HUES6 (cell line): ENCODE data around the gene TRPT1.

Experiments
- H3K27ac ChIP-seq: 2 replicates; pipeline ENCODE4 v1.7.0; 2013; ENCODE audit warnings: low read depth, mild to moderate bottlenecking, low read length, inconsistent platforms
- H3K27me3 ChIP-seq: 2 replicates; pipeline ENCODE4 v1.6.1; 2013; ENCODE audit warnings: low read length; ENCODE audit not compliant: control insufficient read depth, insufficient read depth
- H3K36me3 ChIP-seq: 2 replicates; pipeline ENCODE4 v1.6.1; 2013; ENCODE audit warnings: low read length; ENCODE audit not compliant: control insufficient read depth, insufficient read depth
- H3K4me1 ChIP-seq: 2 replicates; pipeline ENCODE4 v1.6.1; 2013; ENCODE audit warnings: low read length; ENCODE audit not compliant: control insufficient read depth, insufficient read depth
- H3K4me3 ChIP-seq: 2 replicates; pipeline ENCODE4 v1.5.1; 2013; ENCODE audit warnings: low read depth, low read length
- H3K9ac ChIP-seq: one replicate; pipeline ENCODE4 v1.6.1; 2013; ENCODE audit warnings: mild to moderate bottlenecking, low read length
- H3K9me3 ChIP-seq: 2 replicates; pipeline ENCODE4 v1.6.1; 2013; ENCODE audit warnings: low read depth, low read length; ENCODE audit not compliant: control insufficient read depth, insufficient read depth

Gene TRPT1

DNA sequence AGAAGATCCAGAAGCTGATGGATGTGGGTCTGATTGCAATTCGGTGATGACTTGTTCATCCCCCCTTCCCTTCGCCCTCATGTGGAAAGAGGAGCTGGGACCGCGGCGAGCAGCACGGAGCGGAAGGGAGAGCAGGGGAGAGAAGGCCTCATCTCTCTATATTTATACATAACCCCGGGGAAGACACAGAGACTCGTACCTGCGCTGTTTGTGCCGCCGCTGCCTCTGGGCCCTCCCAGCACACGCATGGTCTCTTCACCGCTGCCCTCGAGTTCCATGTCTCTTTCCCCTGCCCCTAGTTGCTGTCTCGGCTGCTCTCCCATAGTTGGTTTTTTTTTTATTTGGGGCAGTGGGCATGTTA, 21.9 kb downstream of the TRPT1 start:
- Histone ChIP-seq H3K27ac (no peak overlapping the region), H3K27me3 (no peaks in the 10 kb centered on the region)

DNA sequence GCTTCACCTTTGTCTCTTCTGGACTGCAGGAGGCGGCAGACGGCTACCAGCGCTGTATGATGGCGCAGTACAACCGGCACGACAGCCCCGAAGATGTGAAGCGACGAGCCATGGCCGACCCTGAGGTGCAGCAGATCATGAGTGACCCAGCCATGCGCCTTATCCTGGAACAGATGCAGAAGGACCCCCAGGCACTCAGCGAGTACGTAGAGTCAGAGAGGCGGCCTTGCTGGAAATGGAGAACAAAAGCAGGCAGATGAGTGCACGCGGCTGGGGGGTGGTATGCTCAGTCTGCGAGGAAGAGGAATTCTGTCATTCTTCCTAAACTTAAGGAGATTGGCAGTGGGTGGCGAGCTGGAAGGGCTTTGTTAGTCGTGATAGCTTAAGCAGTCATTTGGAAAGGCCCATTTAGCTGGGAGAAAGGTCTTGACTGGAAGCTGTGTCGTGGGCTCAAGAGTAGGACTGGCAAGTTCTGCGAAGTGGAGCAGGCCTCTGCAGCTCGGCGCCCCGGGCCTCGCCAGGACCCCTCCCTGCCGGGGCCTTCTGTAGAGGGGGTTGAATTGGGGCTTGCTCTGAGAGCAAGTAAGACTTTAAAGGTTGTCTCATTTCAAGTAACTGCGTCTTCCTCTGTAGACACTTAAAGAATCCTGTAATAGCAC, 22.4 kb downstream of the TRPT1 start:
- no peak overlapping the region for H3K9ac ChIP-seq
- H3K9me3 ChIP-seq, result no peaks in the 10 kb centered on the region
- H3K4me1 ChIP-seq, result peaks cover 8% of the 10 kb centered on the region; the same call in 1 of the 2 replicates
- H3K27ac ChIP-seq, result no peak overlapping the region
- no peaks in the 10 kb centered on the region for H3K27me3 ChIP-seq
- H3K4me3 ChIP-seq, result no peak overlapping the region
- peaks cover 94% of the 10 kb centered on the region for H3K36me3 ChIP-seq

More for the DNA sequence above, 21.9 kb downstream of the TRPT1 start:
- Histone ChIP-seq H3K36me3 (peaks cover 90% of the 10 kb centered on the region), H3K4me1 (peaks cover 8% of the 10 kb centered on the region; the same call in 1 of the 2 replicates), H3K9me3 (no peaks in the 10 kb centered on the region), H3K9ac (no peak overlapping the region), H3K4me3 (no peak overlapping the region)

DNA sequence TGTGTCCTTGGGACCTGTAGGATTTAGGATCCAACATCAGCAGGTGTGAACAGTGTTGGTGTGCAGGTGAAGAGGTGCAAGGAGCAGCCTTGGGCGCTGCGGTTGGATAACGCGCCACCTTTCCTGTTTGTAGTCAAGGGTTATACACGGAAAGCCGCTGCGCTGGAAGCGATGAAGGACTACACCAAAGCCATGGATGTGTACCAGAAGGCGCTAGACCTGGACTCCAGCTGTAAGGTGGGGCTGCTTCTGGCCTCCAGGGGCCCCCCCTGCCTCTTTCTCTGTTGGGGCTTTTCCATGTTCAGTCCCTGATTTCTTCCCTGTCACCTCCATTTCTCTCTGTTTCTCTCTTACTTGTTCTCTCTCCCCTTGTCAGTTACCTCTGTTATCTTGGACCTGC, 23.0 kb downstream of the TRPT1 start:
- Histone ChIP-seq H3K9me3 (no peaks in the 10 kb centered on the region), H3K27ac (no peak overlapping the region), H3K27me3 (no peaks in the 10 kb centered on the region), H3K4me3 (no peak overlapping the region), H3K9ac (no peak overlapping the region), H3K36me3 (peaks cover 94% of the 10 kb centered on the region), H3K4me1 (peaks cover 8% of the 10 kb centered on the region; the same call in 1 of the 2 replicates)

DNA sequence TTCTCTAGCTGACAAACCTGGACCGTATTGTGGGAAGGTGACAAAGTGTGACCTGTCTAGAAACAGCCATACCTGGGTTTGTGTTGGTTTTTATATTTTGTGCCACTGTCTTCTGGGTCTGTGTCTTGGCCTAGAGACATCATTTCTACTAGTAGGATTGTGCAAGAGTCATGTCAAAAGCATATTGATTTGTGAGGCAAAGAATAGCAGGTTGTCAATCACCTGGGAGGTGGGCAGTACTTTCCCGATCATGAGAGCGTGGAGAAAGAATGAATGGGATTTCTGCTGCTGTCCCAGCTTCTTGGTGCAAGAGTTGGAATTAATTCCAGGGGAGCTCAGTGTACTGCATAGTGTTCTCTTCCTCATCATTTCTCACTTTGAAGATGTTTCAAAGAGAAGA, 24.4 kb downstream of the TRPT1 start:
- H3K9me3 ChIP-seq, result no peaks in the 10 kb centered on the region
- no peaks in the 10 kb centered on the region; the same call in 1 of the 2 replicates for H3K4me1 ChIP-seq
- no peak overlapping the region for H3K27ac ChIP-seq
- H3K36me3 ChIP-seq, result peaks cover 94% of the 10 kb centered on the region
- no peak overlapping the region for H3K4me3 ChIP-seq
- H3K9ac ChIP-seq, result no peak overlapping the region
- no peaks in the 10 kb centered on the region for H3K27me3 ChIP-seq

DNA sequence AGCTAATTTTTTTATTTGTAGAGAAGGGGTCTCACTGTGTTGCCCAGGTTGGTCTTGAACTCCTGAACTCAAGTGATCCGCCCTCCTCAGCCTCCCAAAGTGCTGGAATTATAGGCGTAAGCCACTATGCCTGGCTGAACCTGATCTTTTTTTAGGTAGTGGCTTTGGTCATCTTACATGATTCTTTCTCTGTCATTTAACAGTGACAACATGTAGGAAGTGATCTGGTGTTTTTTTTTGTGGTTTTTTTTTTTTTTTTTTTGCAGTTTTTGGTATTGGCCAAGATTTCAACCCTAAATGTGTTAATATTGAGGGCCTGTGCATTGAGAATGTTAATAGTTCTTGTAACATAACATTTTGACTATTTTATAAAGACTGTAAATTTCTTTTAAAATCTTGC, 27.5 kb downstream of the TRPT1 start:
- no peak overlapping the region for H3K27ac ChIP-seq
- H3K27me3 ChIP-seq, result no peaks in the 10 kb centered on the region
- H3K9me3 ChIP-seq, result no peaks in the 10 kb centered on the region
- no peak overlapping the region for H3K9ac ChIP-seq
- H3K4me3 ChIP-seq, result no peak overlapping the region
- H3K4me1 ChIP-seq, result no peaks in the 10 kb centered on the region
- H3K36me3 ChIP-seq, result peaks cover 97% of the 10 kb centered on the region

DNA sequence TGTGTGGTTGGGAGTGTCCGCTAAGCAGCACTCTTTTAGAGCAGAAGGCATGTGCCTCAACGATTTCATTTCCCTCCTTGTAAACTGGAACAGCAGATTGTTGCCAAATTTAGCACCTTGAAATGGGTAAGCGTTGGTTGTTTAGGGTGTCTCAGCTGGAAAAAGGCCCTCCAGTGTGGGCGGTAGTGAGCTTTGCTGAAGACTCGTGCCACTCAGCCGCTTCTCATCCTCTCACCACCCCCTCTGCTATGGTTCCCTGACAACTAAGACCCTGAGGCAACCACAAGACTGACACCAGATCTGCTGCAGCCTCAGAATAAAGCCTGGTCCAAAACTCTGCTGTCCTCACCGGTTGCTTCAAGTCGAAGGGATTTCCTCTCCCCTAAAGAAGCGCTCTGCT, 29.4 kb downstream of the TRPT1 start:
- Histone ChIP-seq H3K4me3 (no peak overlapping the region), H3K27me3 (no peaks in the 10 kb centered on the region), H3K36me3 (peaks cover 97% of the 10 kb centered on the region), H3K27ac (no peak overlapping the region), H3K4me1 (no peaks in the 10 kb centered on the region), H3K9me3 (no peaks in the 10 kb centered on the region), H3K9ac (no peak overlapping the region)

DNA sequence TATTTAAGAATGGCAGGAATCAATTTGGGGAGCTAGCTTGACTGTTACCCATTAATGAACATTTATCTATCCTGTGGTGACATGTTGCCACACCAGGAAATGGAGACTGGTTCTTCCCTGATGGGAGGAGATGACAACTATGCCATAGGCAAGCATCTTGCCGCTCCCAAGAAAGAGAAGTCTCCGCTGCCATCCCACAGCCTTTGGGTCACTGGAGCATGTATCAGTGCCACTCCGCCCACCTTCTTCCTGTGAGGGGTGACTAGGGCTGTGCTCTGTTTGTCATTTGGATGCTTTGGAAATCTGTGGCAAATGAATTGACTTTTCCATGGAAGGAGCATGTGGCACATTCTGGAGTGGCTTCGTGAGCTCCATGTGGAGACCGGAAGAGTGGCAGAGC, 33.6 kb downstream of the TRPT1 start:
- H3K4me3 ChIP-seq, result no peak overlapping the region
- peaks cover 78% of the 10 kb centered on the region for H3K36me3 ChIP-seq
- H3K27ac ChIP-seq, result no peak overlapping the region
- H3K9me3 ChIP-seq, result no peaks in the 10 kb centered on the region
- no peaks in the 10 kb centered on the region for H3K4me1 ChIP-seq
- H3K27me3 ChIP-seq, result no peaks in the 10 kb centered on the region
- H3K9ac ChIP-seq, result no peak overlapping the region

DNA sequence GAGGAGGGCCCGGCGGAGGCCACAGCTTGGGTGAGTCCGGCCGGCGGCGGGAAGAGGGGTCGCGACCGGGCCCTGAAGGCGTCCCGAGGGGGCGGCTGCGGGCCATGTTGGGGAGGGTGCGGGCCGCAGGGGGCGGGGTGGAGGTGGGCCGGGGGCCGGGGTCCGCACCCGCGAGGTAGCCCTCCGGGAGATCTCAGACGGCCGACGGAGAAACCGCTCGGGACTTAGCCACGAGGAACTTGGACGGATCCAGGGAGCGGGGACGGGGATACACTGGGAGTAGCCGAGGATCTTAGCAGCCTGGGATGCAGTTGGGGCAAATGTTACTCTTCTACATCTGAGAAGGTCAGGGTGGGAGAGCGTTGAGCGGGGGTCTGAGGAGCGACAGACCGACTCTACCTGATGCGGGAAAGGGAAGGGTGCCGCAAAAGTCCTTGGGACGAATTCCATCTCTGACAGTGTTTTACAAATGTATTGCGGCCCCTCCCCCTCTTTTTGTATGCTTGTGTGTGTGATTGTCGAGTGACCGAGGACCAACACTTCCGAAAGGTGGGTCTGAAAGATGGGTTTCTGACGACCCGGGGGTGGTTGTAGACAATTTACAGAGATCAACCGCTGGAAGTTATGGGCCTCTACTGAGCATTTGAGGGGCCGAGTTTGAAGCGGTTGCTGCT, 39.4 kb downstream of the TRPT1 start:
- Histone ChIP-seq H3K4me1 (peaks cover 8% of the 10 kb centered on the region), H3K27me3 (no peaks in the 10 kb centered on the region), H3K36me3 (peaks cover 21% of the 10 kb centered on the region), H3K9ac (no peak overlapping the region), H3K27ac (no peak overlapping the region; the same call in 1 of the 2 replicates), H3K9me3 (no peaks in the 10 kb centered on the region), H3K4me3 (no peak overlapping the region)

DNA sequence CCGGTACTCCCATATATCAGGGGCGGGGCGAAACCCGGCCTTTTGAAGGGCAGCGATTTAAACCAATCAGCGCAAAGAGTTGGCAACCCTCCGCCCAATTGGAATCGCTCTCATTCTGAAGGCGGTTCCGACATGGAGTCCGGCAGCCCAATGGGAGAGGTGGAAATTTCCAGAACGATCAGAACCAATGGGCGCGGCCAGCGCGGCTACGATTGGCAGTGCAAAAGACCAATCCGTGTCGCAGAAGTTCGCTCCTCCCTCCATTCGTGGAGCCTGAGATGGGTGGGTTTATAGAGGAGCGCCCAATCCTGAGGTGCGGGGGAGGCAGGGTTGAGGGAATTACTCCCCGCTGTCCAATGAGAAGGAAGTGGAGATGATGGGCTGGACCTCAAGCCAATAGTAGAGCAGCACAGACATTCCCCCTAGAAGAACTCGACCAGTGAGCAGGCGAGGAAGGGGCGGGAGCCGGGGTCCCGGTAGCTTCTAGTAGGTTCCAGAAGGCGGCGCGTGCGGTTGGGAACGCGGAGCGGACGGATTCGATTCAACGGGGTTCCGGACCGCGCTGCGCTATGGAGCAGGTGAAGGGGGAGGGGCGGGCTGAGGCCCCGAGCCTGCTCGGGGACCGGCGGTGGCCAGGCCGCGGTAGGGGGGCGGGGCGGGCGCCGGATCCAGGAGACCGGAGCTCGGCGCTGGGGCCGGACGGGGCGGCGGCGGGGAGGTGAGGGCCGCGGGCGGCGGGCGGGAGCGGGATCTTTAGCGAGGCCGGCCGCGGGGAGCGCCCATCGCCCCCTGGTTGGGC, 40.1 kb downstream of the TRPT1 start, which contains the start of gene STIP1:
Gene STIP1 (plus strand): TSS at position 479 of the 799 bp plus-strand sequence. CDS start 91 bp downstream, at position 570.
- H3K4me3 ChIP-seq, result peak within 1 kb of the TSS; percentile 75
- no peaks in the 10 kb centered on the region for H3K27me3 ChIP-seq
- H3K36me3 ChIP-seq, result peaks cover 19% of the 10 kb centered on the region
- no peaks in the 10 kb centered on the region for H3K9me3 ChIP-seq
- H3K27ac ChIP-seq, result peak within 1 kb of the TSS; percentile 82
- H3K9ac ChIP-seq, result peak within 1 kb of the TSS; percentile 89
- peaks cover 13% of the 10 kb centered on the region for H3K4me1 ChIP-seq

DNA sequence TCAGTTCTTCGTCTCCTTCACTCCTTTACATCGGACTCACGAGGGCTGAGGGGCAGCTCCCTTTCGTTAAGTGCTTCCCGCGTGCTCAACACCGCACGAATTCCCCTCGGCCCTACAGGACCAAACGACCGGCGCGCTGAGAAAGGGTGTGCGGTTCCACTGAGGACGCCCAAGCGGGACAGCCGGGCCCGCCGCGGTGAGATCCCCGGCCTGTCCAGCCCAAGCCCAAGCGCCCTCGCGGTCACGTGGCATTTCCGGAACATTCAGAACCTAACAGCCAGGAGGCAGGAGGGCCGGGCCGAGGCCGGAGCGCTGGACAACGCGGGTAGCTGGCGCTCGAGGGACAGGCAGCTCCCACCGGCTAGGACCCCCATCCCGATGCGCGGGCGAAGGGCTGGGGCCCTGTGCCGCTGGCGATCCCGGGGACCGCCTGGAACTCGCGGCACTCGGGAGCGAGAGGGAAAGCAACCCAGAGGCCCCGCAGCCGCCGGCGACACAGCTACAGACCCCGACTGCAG, 40.8 kb downstream of the TRPT1 start:
- Histone ChIP-seq H3K36me3 (peaks cover 14% of the 10 kb centered on the region), H3K4me1 (peaks cover 13% of the 10 kb centered on the region), H3K27me3 (no peaks in the 10 kb centered on the region), H3K9me3 (no peaks in the 10 kb centered on the region), H3K27ac (peak overlapping the region; percentile 82), H3K9ac (peak overlapping the region; percentile 89), H3K4me3 (peak overlapping the region; percentile 75)
